Measurements from ENCODE around the gene FSD1.

- no peak for TF ChIP-seq EZH2 (IDR thresholded peaks at IDR 0.05; ENCODE audit: insufficient read depth, poor library complexity, severe bottlenecking)
- TF ChIP-seq EZH2phosphoT487 (IDR thresholded peaks at IDR 0.05; ENCODE audit: insufficient read depth, low read depth): no peak
These were observed 41.6 kb downstream of the FSD1 start for GRCh38 chr19:4346020-4346383.
